Neural crest cell (in vitro differentiated cells): Measurements from ENCODE around the gene EDC3. TPM values are rescaled to one million over a fixed set of nuclear protein-coding genes. Genes with fewer than 3 reads are reported as not detected.

Source experiments
- DNase-seq: peaks from one replicate; pipeline ENCODE4 v3.0.0; 2021; ENCODE audit warnings: low read depth, mixed read lengths, low spot score
- H3K27ac Mint-ChIP-seq: one replicate; pipeline ENCODE4 v1.8.0; 2021; ENCODE audit warnings: mild to moderate bottlenecking, mixed read lengths; ENCODE audit not compliant: unreplicated experiment
- H3K27me3 Mint-ChIP-seq: 2 replicates; pipeline ENCODE4 v1.8.0; 2021; ENCODE audit warnings: low read depth, mild to moderate bottlenecking, mixed read lengths
- H3K36me3 Mint-ChIP-seq: 2 replicates; pipeline ENCODE4 v1.8.0; 2021; ENCODE audit warnings: low read depth, mild to moderate bottlenecking, mixed read lengths
- H3K4me1 Mint-ChIP-seq: 2 replicates; pipeline ENCODE4 v1.8.0; 2021; ENCODE audit warnings: mixed read lengths
- H3K4me3 Mint-ChIP-seq: one replicate; pipeline ENCODE4 v1.8.0; 2021; ENCODE audit warnings: mild to moderate bottlenecking, mixed read lengths
- H3K9me3 Mint-ChIP-seq: 2 replicates; pipeline ENCODE4 v1.8.0; 2021; ENCODE audit warnings: mixed read lengths
- total RNA-seq: library from RNA; stranded (reverse); gene quantifications from 2 replicates; pipeline ENCODE4 v1.2.1, GENCODE V29; 2021
- TF ChIP-seq, protein P1 (sequence below): fragments of 200-600 bp; sonication (generic); conservative IDR thresholded peaks from 2 replicates; pipeline ENCODE4 v1.5.0; 2021; ENCODE audit warnings: antibody characterized with exemption, mild to moderate bottlenecking

The EDC3 gene
- total RNA-seq, 1 donor from 2014 or later = 69.8 TPM

DNA sequence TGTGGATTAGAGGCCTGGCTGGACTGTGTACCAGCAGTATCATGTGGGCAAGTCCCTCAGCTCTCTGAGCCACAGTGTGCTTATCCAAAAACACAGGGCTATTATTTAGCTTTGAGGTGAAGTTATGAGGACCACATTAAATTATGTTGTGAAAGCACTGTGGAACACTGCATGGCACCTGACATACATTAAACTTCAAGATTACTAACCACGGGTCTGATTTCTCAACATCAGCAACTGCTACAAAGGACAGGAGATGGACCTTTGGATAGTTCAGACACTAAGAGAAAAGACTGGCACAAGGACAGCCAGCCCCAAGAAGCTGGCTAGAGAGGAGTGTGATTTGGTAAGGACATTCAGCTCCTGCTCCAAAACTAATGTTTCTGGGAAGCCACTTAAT is 58.8 kb downstream of the EDC3 start:
- H3K27ac Mint-ChIP-seq = no peak overlapping the region
- no peaks in the 10 kb centered on the region for H3K4me1 Mint-ChIP-seq
- H3K27me3 Mint-ChIP-seq = no peaks in the 10 kb centered on the region
- peaks cover 3% of the 10 kb centered on the region for H3K36me3 Mint-ChIP-seq
- H3K4me3 Mint-ChIP-seq = no peak overlapping the region
- TF ChIP-seq, protein P1, sequence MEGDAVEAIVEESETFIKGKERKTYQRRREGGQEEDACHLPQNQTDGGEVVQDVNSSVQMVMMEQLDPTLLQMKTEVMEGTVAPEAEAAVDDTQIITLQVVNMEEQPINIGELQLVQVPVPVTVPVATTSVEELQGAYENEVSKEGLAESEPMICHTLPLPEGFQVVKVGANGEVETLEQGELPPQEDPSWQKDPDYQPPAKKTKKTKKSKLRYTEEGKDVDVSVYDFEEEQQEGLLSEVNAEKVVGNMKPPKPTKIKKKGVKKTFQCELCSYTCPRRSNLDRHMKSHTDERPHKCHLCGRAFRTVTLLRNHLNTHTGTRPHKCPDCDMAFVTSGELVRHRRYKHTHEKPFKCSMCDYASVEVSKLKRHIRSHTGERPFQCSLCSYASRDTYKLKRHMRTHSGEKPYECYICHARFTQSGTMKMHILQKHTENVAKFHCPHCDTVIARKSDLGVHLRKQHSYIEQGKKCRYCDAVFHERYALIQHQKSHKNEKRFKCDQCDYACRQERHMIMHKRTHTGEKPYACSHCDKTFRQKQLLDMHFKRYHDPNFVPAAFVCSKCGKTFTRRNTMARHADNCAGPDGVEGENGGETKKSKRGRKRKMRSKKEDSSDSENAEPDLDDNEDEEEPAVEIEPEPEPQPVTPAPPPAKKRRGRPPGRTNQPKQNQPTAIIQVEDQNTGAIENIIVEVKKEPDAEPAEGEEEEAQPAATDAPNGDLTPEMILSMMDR = no peak
- H3K9me3 Mint-ChIP-seq = no peaks in the 10 kb centered on the region
- no peak for DNase-seq

DNA sequence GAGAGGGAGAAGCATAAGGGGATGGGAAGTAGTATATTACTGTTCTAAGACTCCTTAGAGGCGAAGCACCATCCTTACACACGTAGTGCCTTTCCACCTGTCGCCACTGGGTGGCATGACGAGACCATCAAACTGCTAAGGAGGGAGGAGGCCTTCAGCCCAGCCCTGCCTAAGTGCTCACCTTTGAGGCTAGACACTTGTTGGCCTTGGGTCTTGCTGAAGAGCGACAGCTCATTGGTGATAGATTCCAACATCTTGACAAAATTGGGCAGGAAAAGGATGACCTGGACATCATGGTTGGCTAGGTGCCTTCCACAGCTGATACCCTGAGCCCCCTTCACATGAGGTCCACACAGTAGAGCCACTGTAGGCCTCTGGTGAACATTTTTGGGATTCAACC is 60.6 kb downstream of the EDC3 start:
- H3K4me1 Mint-ChIP-seq = no peaks in the 10 kb centered on the region
- peak; percentile 65 for DNase-seq
- peaks cover 3% of the 10 kb centered on the region for H3K36me3 Mint-ChIP-seq
- TF ChIP-seq, protein P1 = peak; percentile 98
- no peaks in the 10 kb centered on the region for H3K27me3 Mint-ChIP-seq
- peak overlapping the region; percentile 9 for H3K4me3 Mint-ChIP-seq
- no peak overlapping the region for H3K27ac Mint-ChIP-seq
- H3K9me3 Mint-ChIP-seq = no peaks in the 10 kb centered on the region

DNA sequence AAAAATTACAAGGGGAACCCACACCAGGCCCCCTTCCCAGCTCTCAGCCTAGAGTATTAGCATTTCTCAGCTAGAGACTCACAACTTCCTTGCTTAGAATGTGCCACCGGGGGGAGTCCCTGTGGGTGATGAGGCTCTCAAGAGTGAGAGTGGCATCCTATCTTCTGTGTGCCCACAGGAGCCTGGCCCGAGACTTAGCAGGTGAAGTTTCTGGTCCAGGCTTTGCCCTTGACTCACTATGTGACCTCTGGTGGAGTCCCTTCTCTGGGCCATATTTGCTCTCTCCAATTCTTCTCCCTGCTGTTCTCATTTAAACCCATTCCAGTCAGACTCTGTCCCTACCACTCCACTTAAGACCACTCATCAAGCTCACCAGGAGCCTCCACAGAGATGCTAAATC is 62.0 kb downstream of the EDC3 start:
- Mint-ChIP-seq H3K27me3 (no peaks in the 10 kb centered on the region), H3K4me1 (no peaks in the 10 kb centered on the region), H3K9me3 (no peaks in the 10 kb centered on the region), H3K27ac (no peak overlapping the region), H3K36me3 (peaks cover 3% of the 10 kb centered on the region), H3K4me3 (no peak overlapping the region)
- DNase-seq = no peak
- TF ChIP-seq, protein P1 = no peak

DNA sequence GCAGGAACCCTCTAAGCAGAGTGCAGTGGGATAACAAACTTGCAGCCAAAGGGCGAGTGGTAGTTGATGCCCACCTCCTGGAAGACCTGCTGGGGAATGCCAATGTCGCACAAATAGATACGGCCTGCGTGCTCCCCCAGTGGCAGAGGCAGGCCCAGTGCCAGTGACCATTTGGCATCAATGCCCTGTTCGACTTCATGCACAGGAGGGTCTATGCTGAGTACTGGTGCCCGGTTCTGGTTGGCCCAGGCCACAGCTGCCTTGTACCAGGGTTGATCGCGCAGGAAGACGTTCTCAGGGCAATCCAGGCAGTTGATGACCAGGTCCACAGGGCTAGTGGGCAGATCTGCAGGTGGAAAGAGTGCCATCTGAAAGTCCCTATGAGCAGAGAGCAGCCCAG is 63.2 kb downstream of the EDC3 start:
- H3K27ac Mint-ChIP-seq = no peak overlapping the region
- TF ChIP-seq, protein P1 = no peak
- no peak overlapping the region for H3K4me3 Mint-ChIP-seq

DNA sequence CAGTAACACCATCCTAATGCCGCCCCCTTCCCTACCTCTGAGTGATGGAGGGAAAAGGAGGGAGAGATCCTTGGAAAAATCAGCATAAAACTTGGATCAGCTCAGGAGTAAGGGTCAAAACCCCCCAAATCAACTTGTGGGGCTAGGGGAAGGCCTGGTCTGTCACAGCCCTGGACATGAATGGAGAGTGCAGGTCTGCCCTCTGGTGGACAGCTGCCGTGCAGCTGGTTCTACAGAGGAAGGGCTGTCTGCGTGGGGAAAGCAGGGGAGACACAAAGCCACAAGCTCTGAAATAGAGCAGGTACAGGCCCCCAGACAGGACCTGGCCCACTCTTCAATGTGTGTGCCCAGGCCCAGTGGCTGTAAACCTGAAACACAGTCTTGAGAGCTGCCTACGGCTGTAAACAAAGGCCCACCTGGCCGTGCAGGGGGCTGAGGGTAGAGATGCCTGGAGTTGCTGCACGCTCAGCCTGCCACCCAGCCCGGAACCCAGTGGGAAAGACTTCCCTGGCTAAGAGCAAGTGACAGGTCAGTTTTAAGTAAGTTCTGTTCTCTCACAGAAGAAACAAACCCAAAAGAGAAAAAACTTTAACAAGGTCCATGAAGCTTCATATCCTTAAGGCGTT is 63.8 kb downstream of the EDC3 start:
- TF ChIP-seq, protein P1 = peak; percentile 88
- peaks cover 4% of the 10 kb centered on the region for H3K36me3 Mint-ChIP-seq
- peaks cover 4% of the 10 kb centered on the region for H3K27me3 Mint-ChIP-seq
- H3K27ac Mint-ChIP-seq = no peak overlapping the region
- no peaks in the 10 kb centered on the region for H3K9me3 Mint-ChIP-seq
- H3K4me1 Mint-ChIP-seq = no peaks in the 10 kb centered on the region
- DNase-seq = peak; percentile 77
- H3K4me3 Mint-ChIP-seq = no peak overlapping the region

More for the DNA sequence above, 63.2 kb downstream of the EDC3 start:
- H3K36me3 Mint-ChIP-seq = peaks cover 4% of the 10 kb centered on the region
- H3K9me3 Mint-ChIP-seq = no peaks in the 10 kb centered on the region
- H3K27me3 Mint-ChIP-seq = peaks cover 4% of the 10 kb centered on the region
- DNase-seq = no peak
- no peaks in the 10 kb centered on the region for H3K4me1 Mint-ChIP-seq
